ENCODE measurements around the gene GAS6. TPM values are rescaled to one million over a fixed set of nuclear protein-coding genes. Genes with fewer than 3 reads are reported as not detected.

The GAS6 gene
- total RNA-seq, 4 donors from 2014 or later: 152 to 284 (median 169) TPM

GRCh38 chr13:113861433-113862030 lies 2.3 kb downstream of the GAS6 start:
- WGBS, 2 donors (ENCODE audit: low coverage in 1 of 2): 54 to 95% methylated on average over 4 to 12 of the region's 12 CpGs
- DNase-seq: no peak
- Histone ChIP-seq H3K4me1 (peaks cover 27 to 72% (median 55%) of the 10 kb centered on the region in 4 donors), H3K36me3 (no peaks in the 10 kb centered on the region), H3K27me3 (peaks cover 4% of the 10 kb centered on the region), H3K27ac (peak overlapping the region; percentile 77 to 95 (median 89)), H3K4me3 (peak overlapping the region in 1 of 4 donors; percentile 63), H3K9me3 (no peaks in the 10 kb centered on the region)
- TF ChIP-seq EP300 (IDR thresholded peaks at IDR 0.05; ENCODE audit: low read depth) (no peak), POLR2A (IDR thresholded peaks at IDR 0.05) (no peak), CTCF (IDR thresholded peaks at IDR 0.05) (peak in 1 of 5 experiments; percentile 22)
- in situ Hi-C loops (cut with MboI; ENCODE audit: low pct_ligation_motif_present in 1 of 4, low pct_unique_long_range_greater_than_20kb in 1 of 4, low sequenced_read_pairs in 3 of 4): no loop called here
- intact Hi-C loops (cut with DNase I; ENCODE audit: low total_unique reads): loop anchor here (2.0 kb wide), 1 partner anchor 73 kb away; no protein-coding TSS in a partner anchor

- intact Hi-C loops (cut with DNase I; ENCODE audit: low total_unique reads): loop anchor here (2.0 kb wide), 1 partner anchor 72 kb away; no protein-coding TSS in a partner anchor
- 52% methylated on average over 12 of the region's 15 CpGs; no CpG with 5 or more reads in 1 of the 2 donors for WGBS, 2 donors (ENCODE audit: low coverage in 1 of 2)
- in situ Hi-C loops (cut with MboI; ENCODE audit: low pct_ligation_motif_present in 1 of 4, low pct_unique_long_range_greater_than_20kb in 1 of 4, low sequenced_read_pairs in 3 of 4): no loop called here
- peaks cover 4% of the 10 kb centered on the region for H3K27me3 ChIP-seq
- DNase-seq: peak; percentile 87
- no peaks in the 10 kb centered on the region for H3K9me3 ChIP-seq
- H3K4me1 ChIP-seq: peaks cover 34 to 79% (median 61%) of the 10 kb centered on the region in 4 donors
- peak overlapping the region in 2 of 4 donors; percentile 5 to 6 for H3K4me3 ChIP-seq
- H3K36me3 ChIP-seq: no peaks in the 10 kb centered on the region
- peak overlapping the region; percentile 77 to 95 (median 89) for H3K27ac ChIP-seq
- peak; percentile 43 for TF ChIP-seq POLR2A (IDR thresholded peaks at IDR 0.05)
- TF ChIP-seq EP300 (IDR thresholded peaks at IDR 0.05; ENCODE audit: low read depth): no peak
- peak in 1 of 3 donors; percentile 25 for TF ChIP-seq POLR2AphosphoS5 (IDR thresholded peaks at IDR 0.05)
- TF ChIP-seq CTCF (IDR thresholded peaks at IDR 0.05): no peak
Measured at GRCh38 chr13:113860665-113861432, 3.0 kb downstream of the GAS6 start.

- H3K4me3 ChIP-seq: no peak overlapping the region
- peak; percentile 81 for DNase-seq
- in situ Hi-C loops (cut with MboI; ENCODE audit: low pct_ligation_motif_present in 1 of 4, low pct_unique_long_range_greater_than_20kb in 1 of 4, low sequenced_read_pairs in 3 of 4): no loop called here
- H3K4me1 ChIP-seq: peaks cover 39 to 86% (median 68%) of the 10 kb centered on the region in 4 donors
- intact Hi-C loops (cut with DNase I; ENCODE audit: low total_unique reads): loop anchor here (2.0 kb wide), 1 partner anchor 71 kb away; no protein-coding TSS in a partner anchor
- H3K9me3 ChIP-seq: no peaks in the 10 kb centered on the region
- TF ChIP-seq POLR2AphosphoS5 (IDR thresholded peaks at IDR 0.05) (peak in 2 of 3 donors; percentile 22 to 48), CTCF (IDR thresholded peaks at IDR 0.05) (peak in 1 of 5 experiments; percentile 23), EP300 (IDR thresholded peaks at IDR 0.05; ENCODE audit: low read depth) (no peak), POLR2A (IDR thresholded peaks at IDR 0.05) (no peak)
- H3K36me3 ChIP-seq: no peaks in the 10 kb centered on the region
- H3K27me3 ChIP-seq: peaks cover 4% of the 10 kb centered on the region
- 50 to 67% methylated on average over 6 to 12 of the region's 12 CpGs for WGBS, 2 donors (ENCODE audit: low coverage in 1 of 2)
- H3K27ac ChIP-seq: peak overlapping the region; percentile 77 to 95 (median 89)
Measured at GRCh38 chr13:113860051-113860664, 3.7 kb downstream of the GAS6 start.

All from transverse colon (tissue), 4 donors.